CD4-positive, alpha-beta T cell treated with Interleukin-10 for 1 hour (primary cell): ENCODE results near the gene SCYL3.
"Not testable (repeated sequence)": the region's sequence is repeated elsewhere in the genome, so short reads cannot be mapped to it uniquely, and the experiment has no call there.

Experiments
- DNase-seq: peaks from one replicate; pipeline ENCODE4 v3.0.0-alpha.2; 2020

Gene SCYL3

GRCh38 chr1:169869426-169869825 is 24.3 kb downstream of the SCYL3 start:
- no peak for DNase-seq

- no peak for DNase-seq
These were observed 24.7 kb downstream of the SCYL3 start for GRCh38 chr1:169868978-169869377.

- no peak for DNase-seq
These were observed 26.6 kb downstream of the SCYL3 start for GRCh38 chr1:169867012-169867675.

GRCh38 chr1:169866577-169866976 is 27.1 kb downstream of the SCYL3 start:
- DNase-seq, result no peak

GRCh38 chr1:169864531-169864930 is 29.2 kb downstream of the SCYL3 start:
- DNase-seq, result not testable (repeated sequence)

GRCh38 chr1:169860750-169861149 is 32.9 kb downstream of the SCYL3 start:
- no peak for DNase-seq

- no peak for DNase-seq
These were observed 33.5 kb downstream of the SCYL3 start for GRCh38 chr1:169860187-169860586.

- DNase-seq, result no peak
These were observed 34.7 kb downstream of the SCYL3 start for GRCh38 chr1:169859001-169859400.

GRCh38 chr1:169858467-169858866 is 35.2 kb downstream of the SCYL3 start:
- no peak for DNase-seq

- no peak for DNase-seq
These were observed 40.4 kb downstream of the SCYL3 start for GRCh38 chr1:169853341-169853740.

- DNase-seq, result no peak
These were observed 44.2 kb downstream of the SCYL3 start for GRCh38 chr1:169849346-169850022.

GRCh38 chr1:169848456-169848855 is 45.2 kb downstream of the SCYL3 start:
- no peak for DNase-seq

GRCh38 chr1:169844941-169845608 is 48.6 kb downstream of the SCYL3 start:
- no peak for DNase-seq

GRCh38 chr1:169838942-169839341 is 54.8 kb downstream of the SCYL3 start:
- DNase-seq, result no peak

- no peak for DNase-seq
These were observed 57.5 kb downstream of the SCYL3 start for GRCh38 chr1:169836198-169836597.

- DNase-seq, result no peak
These were observed 58.0 kb downstream of the SCYL3 start for GRCh38 chr1:169835647-169836046.

GRCh38 chr1:169834869-169835268 is 58.8 kb downstream of the SCYL3 start:
- DNase-seq, result no peak

- no peak for DNase-seq
These were observed 60.4 kb downstream of the SCYL3 start for GRCh38 chr1:169833179-169833901.

- no peak for DNase-seq
These were observed 64.0 kb downstream of the SCYL3 start for GRCh38 chr1:169829671-169830070.

GRCh38 chr1:169824153-169824552 is 69.5 kb downstream of the SCYL3 start:
- no peak for DNase-seq

- DNase-seq, result no peak
These were observed 72.2 kb downstream of the SCYL3 start for GRCh38 chr1:169821500-169821899.

- DNase-seq, result no peak
These were observed 77.1 kb downstream of the SCYL3 start for GRCh38 chr1:169816617-169817016.

- DNase-seq, result peak; percentile 5
These were observed 79.4 kb downstream of the SCYL3 start for GRCh38 chr1:169814265-169814664.

GRCh38 chr1:169812131-169812530 is 81.6 kb downstream of the SCYL3 start:
- no peak for DNase-seq
